Heart left ventricle (tissue), 16 donors: ENCODE results near the gene ERF. TPM values are rescaled to one million over a fixed set of nuclear protein-coding genes. Genes with fewer than 3 reads are reported as not detected.

ENCODE experiments used
- ATAC-seq, 4 donors: fragments of 200-7000 bp; cut with Tn5 transposase; one replicate each; pipeline ENCODE4 v1.9.1; 2020 to 2022; ENCODE audit warnings: moderate library complexity in 4 of 4, mild to moderate bottlenecking in 3 of 4, moderate number of reproducible peaks in 1 of 4
- DNase-seq, 5 donors: peaks; one replicate each; pipeline ENCODE4 v3.0.0-alpha.2; 2020
- H3K27ac ChIP-seq, 12 donors: fragments of 200-600 bp; sonication (generic) in 4 of 12; one replicate each; pipeline versions ENCODE4 v1.5.0 to v1.8.0; 2016 to 2022; ENCODE audit warnings: mild to moderate bottlenecking in 2 of 12
- H3K27me3 ChIP-seq, 9 donors: fragments of 200-600 bp; sonication (generic) in 2 of 9; one replicate each; pipeline versions ENCODE4 v1.5.1 to v1.8.0; 2016 to 2022; ENCODE audit warnings: mild to moderate bottlenecking in 3 of 9
- H3K36me3 ChIP-seq, 9 donors: fragments of 200-600 bp; sonication (generic) in 2 of 9; one replicate each; pipeline versions ENCODE4 v1.5.0 to v1.8.0; 2018 to 2022; ENCODE audit warnings: mild to moderate bottlenecking in 2 of 9
- H3K4me1 ChIP-seq, 12 donors: fragments of 200-600 bp; sonication (generic) in 4 of 12; one replicate each; pipeline versions ENCODE4 v1.5.0 to v1.8.0; 2016 to 2022; ENCODE audit warnings: mild to moderate bottlenecking in 3 of 12
- H3K4me3 ChIP-seq, 12 donors: fragments of 200-600 bp; sonication (generic) in 4 of 12; one replicate each; pipeline versions ENCODE4 v1.5.0 to v1.8.0; 2017 to 2022; ENCODE audit warnings: mild to moderate bottlenecking in 9 of 12, moderate library complexity in 4 of 12
- H3K9me3 ChIP-seq, 12 donors: fragments of 200-600 bp; sonication (generic) in 4 of 12; one replicate each; pipeline versions ENCODE4 v1.5.0 to v1.8.0; 2016 to 2022; ENCODE audit warnings: mild to moderate bottlenecking in 1 of 12
- POLR2A ChIP-seq, 2 donors: fragments of 450-650 bp; IDR thresholded peaks; one replicate each; pipeline ENCODE4 v1.6.1; 2017; ENCODE audit warnings: antibody characterized with exemption in 2 of 2, mild to moderate bottlenecking in 2 of 2, moderate library complexity in 2 of 2
- WGBS, 4 donors: extraction: QIAGEN DNeasy Blood & Tissue Kit in 2 of 4; methylation state at CpG; one replicate each; pipeline versions ENCODE4 v1.1.5 to v1.1.7; 2013 to 2018; 5-methylcytosine and 5-hydroxymethylcytosine counted together
- intact Hi-C, 10 donors: fragments of 100-400 bp; cut with DNase I; formaldehyde crosslinking; loops; one replicate each; pipeline versions ENCODE4 v1.11.1 to v1.14.2; 2022
- polyA plus RNA-seq, 2 donors: library from polyadenylated mRNA; stranded (reverse); fragments of 200-250 nt; gene quantifications; one replicate each; pipeline ENCODE4 v1.2.3, GENCODE V29; 2013
- total RNA-seq, 9 donors: library from RNA; depleted of rRNA in 2 of 9; stranded (reverse); fragments of >200 nt in 2 of 9; fragmentation: NEBNext Ultra II Directional in 3 of 9; extraction: Animal tissue kit (Norgen Biotek cat#: 25700) in 3 of 9; gene quantifications; one replicate each; pipeline versions ENCODE4 v1.1.0 to v1.2.4, GENCODE V29; 2016 to 2023
- TF ChIP-seq, protein P1 (sequence below), 12 donors: fragments of 200-600 bp; sonication (generic) in 4 of 12; IDR thresholded peaks; one replicate each; pipeline versions ENCODE4 v1.5.0 to v1.8.0; 2018 to 2022; ENCODE audit warnings: antibody characterized with exemption in 12 of 12, mild to moderate bottlenecking in 5 of 12
- donor health status: ischemic (EF 13 %, LVEDD 7.1; RV severe dilation, severe dysfunction).
- donor health status: healthy with polysubstance abuse.
- donor health status: DM: no; HTN: yes; CAD: no.
- donor health status: DM: no; HTN: no; CAD: no.
- donor health status: ischemic (EF 25% LVEDD 6.9; RV normal size, moderate dysfunction).
- donor health status: ischemic (EF 25% LVEDD 5.7; RV mildly dilated, moderate dysfunction).
- donor health status: healthy.
- donor health status: DM: yes; HTN: yes; CAD: no.
- donor health status: ischemic (EF 35%, LVEDD 5.7; RV mildly dilated, moderate dysfunction).
- donor health status: nonischemic (EF 11% LVEDD 7.7; RV severe dilation, severe dysfunction).
- donor health status: DM: yes; HTN: yes; CAD: no.
- donor health status: PGD.
- donor health status: ischemic (EF 29% LVEDD 5.4; RV normal size, mild dysfunction).
- donor health status: nonischemic (EF 23%, LVEDD 6.1; RV moderate dilation, normal function).

ERF gene
- total and polyA plus RNA-seq, 11 donors, result 26.1 to 49.7 (median 35.5) TPM

DNA sequence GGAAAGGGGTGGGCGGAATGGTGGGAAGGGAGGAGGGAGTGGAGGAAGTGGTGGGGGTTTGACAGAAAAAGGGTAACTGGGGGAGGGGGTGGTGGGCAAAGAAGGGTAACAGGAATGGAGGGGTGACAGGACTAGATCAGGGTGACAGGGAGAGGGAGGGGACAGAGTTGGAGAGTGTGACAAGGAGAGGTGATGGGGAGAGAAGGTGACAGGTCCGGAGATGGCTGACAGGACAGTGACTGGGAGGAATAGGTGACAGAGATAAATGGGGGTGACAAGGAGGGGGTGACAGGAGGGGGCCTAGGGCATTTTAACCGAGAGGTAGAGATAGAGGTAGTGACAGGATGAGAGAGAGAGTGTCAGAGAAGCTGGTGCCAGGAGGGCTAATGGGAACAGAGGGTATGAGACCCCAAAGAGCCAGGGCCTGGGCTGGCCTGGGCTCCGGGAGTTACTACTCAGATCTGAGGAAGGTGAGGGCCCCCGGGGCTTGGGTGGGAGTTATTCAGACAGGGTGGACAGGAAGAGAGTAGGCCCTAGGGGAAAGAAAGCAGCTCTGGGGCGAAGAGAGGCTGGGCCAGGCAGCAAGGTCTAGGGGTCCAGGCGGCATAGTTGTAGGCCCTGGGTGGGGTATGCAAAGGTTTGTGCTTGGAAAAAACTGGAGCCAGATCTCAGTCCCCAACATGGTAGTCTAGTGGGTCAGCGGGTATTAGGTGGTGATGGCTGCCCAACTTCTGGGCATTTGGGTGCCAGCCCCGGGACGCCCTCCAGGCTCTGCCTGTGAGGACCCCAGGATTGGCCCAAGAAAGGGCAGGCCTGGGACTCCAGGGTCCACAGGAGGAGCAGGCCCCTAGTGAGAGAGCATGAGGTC lies 14.8 kb upstream of the ERF start:
- DNase-seq, result peak in 2 of 5 donors; percentile 31 to 33

GRCh38 chr19:42268704-42269477 lies 14.0 kb upstream of the ERF start, which contains the start of gene CIC:
CIC (plus strand) TSS chr19:42269252; CDS start chr19:42271784, 2,532 bp downstream.
- Histone ChIP-seq H3K4me1 (peaks cover 8 to 37% (median 29%) of the 10 kb centered on the region in 12 donors), H3K4me3 (peak within 1 kb of the TSS; percentile 40 to 81 (median 69)), H3K27me3 (no peaks in the 10 kb centered on the region), H3K36me3 (peaks cover 0 to 24% (median 17%) of the 10 kb centered on the region in 9 donors), H3K27ac (peak within 1 kb of the TSS; percentile 93 to 100 (median 97)), H3K9me3 (no peaks in the 10 kb centered on the region)
- peak; percentile 88 to 94 (median 90) for ATAC-seq
- intact Hi-C loops, result loop anchor here in 4 of 10 donors (1.0 to 2.0 kb wide), 4 partner anchors 14 to 27 kb away; partner anchors contain the start of genes ERF (in 4 of the 4) and GSK3A (in 1 of the 4)
- 1 to 2% (median 1%) methylated on average over 34 to 52 of the region's 52 CpGs for WGBS, 4 donors
- DNase-seq, result peak; percentile 100
- TF ChIP-seq POLR2A (IDR thresholded peaks at IDR 0.05), result no peak
- TF ChIP-seq, protein P1, sequence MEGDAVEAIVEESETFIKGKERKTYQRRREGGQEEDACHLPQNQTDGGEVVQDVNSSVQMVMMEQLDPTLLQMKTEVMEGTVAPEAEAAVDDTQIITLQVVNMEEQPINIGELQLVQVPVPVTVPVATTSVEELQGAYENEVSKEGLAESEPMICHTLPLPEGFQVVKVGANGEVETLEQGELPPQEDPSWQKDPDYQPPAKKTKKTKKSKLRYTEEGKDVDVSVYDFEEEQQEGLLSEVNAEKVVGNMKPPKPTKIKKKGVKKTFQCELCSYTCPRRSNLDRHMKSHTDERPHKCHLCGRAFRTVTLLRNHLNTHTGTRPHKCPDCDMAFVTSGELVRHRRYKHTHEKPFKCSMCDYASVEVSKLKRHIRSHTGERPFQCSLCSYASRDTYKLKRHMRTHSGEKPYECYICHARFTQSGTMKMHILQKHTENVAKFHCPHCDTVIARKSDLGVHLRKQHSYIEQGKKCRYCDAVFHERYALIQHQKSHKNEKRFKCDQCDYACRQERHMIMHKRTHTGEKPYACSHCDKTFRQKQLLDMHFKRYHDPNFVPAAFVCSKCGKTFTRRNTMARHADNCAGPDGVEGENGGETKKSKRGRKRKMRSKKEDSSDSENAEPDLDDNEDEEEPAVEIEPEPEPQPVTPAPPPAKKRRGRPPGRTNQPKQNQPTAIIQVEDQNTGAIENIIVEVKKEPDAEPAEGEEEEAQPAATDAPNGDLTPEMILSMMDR (IDR thresholded peaks at IDR 0.05), result no peak

More for the DNA sequence above, 14.8 kb upstream of the ERF start:
- ATAC-seq, result no peak
- H3K9me3 ChIP-seq, result no peaks in the 10 kb centered on the region
- H3K27me3 ChIP-seq, result no peaks in the 10 kb centered on the region
- H3K27ac ChIP-seq, result peak overlapping the region; percentile 74 to 98 (median 90)
- H3K4me1 ChIP-seq, result peaks cover 8 to 44% (median 31%) of the 10 kb centered on the region in 12 donors
- H3K36me3 ChIP-seq, result peaks cover 0 to 32% (median 24%) of the 10 kb centered on the region in 9 donors
- WGBS, 4 donors, result 20 to 32% (median 28%) methylated on average over 8 to 10 of the region's 10 CpGs
- H3K4me3 ChIP-seq, result peak overlapping the region; percentile 23 to 79 (median 66)
- TF ChIP-seq, protein P1 (IDR thresholded peaks at IDR 0.05), result no peak
- no peak for TF ChIP-seq POLR2A (IDR thresholded peaks at IDR 0.05)
- intact Hi-C loops, result loop anchor here in 4 of 10 donors (2.0 kb wide), 2 partner anchors 13 to 15 kb away; partner anchors contain the start of gene ERF (in 3 of the 4)

- Histone ChIP-seq H3K4me1 (peaks cover 8 to 36% (median 29%) of the 10 kb centered on the region in 12 donors), H3K4me3 (peak overlapping the region; percentile 35 to 81 (median 68)), H3K36me3 (peaks cover 0 to 17% (median 10%) of the 10 kb centered on the region in 9 donors), H3K27ac (peak overlapping the region; percentile 93 to 100 (median 97)), H3K27me3 (no peaks in the 10 kb centered on the region), H3K9me3 (no peaks in the 10 kb centered on the region)
- ATAC-seq (peak; percentile 85 to 88 (median 87)), DNase-seq (peak; percentile 97 to 100 (median 99))
- peak in 1 of 2 donors; percentile 86 for TF ChIP-seq POLR2A (IDR thresholded peaks at IDR 0.05)
- TF ChIP-seq, protein P1 (IDR thresholded peaks at IDR 0.05), result peak in 1 of 12 donors; percentile 4
- 0 to 1% (median 1%) methylated on average over 23 to 46 of the region's 46 CpGs for WGBS, 4 donors
- intact Hi-C loops, result loop anchor here in 4 of 10 donors (1.0 to 2.0 kb wide), 4 partner anchors 13 to 26 kb away; partner anchors contain the start of genes ERF (in 4 of the 4) and GSK3A (in 1 of the 4)
Observed at GRCh38 chr19:42268142-42268703, 13.3 kb upstream of the ERF start.
